OCI-LY1 (cell line): ENCODE data around the gene ACE.

Experiments
- CTCF ChIP-seq: fragments of 200-600 bp; sonication (generic), shearing (Covaris generic); IDR thresholded peaks from 2 replicates; pipeline ENCODE4 v1.5.1; 2017; ENCODE audit warnings: mild to moderate bottlenecking, antibody characterized with exemption, low read length, moderate library complexity, mixed read lengths
- EZH2 ChIP-seq: fragments of 200-600 bp; sonication (generic), shearing (Covaris generic); IDR thresholded peaks from 2 replicates; pipeline ENCODE4 v1.8.0; 2017; ENCODE audit warnings: borderline replicate concordance, mixed run types, mild to moderate bottlenecking, antibody characterized with exemption, low read length, moderate library complexity, mixed read lengths

GRCh38 chr17:63503341-63503705, 26.5 kb downstream of the ACE start:
- TF ChIP-seq CTCF (no peak), EZH2 (no peak)
